AG04450 (cell line): ENCODE results near the gene SMURF2. TPM values are rescaled to one million over a fixed set of nuclear protein-coding genes. Genes with fewer than 3 reads are reported as not detected.
"Not testable (repeated sequence)": the region's sequence is repeated elsewhere in the genome, so short reads cannot be mapped to it uniquely, and the experiment has no call there.

Experiments used
- CTCF ChIA-PET: fragments of 300-600, 350-600 bp; formaldehyde crosslinking; extraction: SDS; loops from one replicate; lab custom pipeline; 2022; ENCODE audit warnings: antibody characterized with exemption, inconsistent platforms; lab: Charles Lee
- POLR2A ChIA-PET: fragments of 350-600 bp; formaldehyde crosslinking; extraction: SDS; loops from one replicate; lab custom pipeline; 2021; ENCODE audit warnings: antibody characterized with exemption, inconsistent platforms; lab: Yijun Ruan, JAX
- DNase-seq: peaks from one replicate; pipeline ENCODE4 v3.0.0-alpha.2; 2011; ENCODE audit warnings: low read depth, low spot score
- H3K27ac ChIP-seq: one replicate; pipeline ENCODE4 v1.5.1; 2012; ENCODE audit warnings: low read depth, low read length, control low read depth
- H3K27me3 ChIP-seq: one replicate; pipeline ENCODE4 v1.6.0; 2012; ENCODE audit warnings: low read length; ENCODE audit not compliant: control insufficient read depth, insufficient read depth
- H3K4me3 ChIP-seq: 2 replicates; pipeline ENCODE4 v1.5.1; 2011; ENCODE audit warnings: mild to moderate bottlenecking, low read depth, low read length, control low read depth
- H3K9me3 ChIP-seq: 2 replicates; pipeline ENCODE4 v1.5.1; 2012; ENCODE audit warnings: low read length; ENCODE audit not compliant: control insufficient read depth, insufficient read depth
- CTCF ChIP-seq: IDR thresholded peaks from 2 replicates; pipeline ENCODE4 v1.5.1; 2011; ENCODE audit warnings: low read depth, low read length, control low read depth, inconsistent platforms
- polyA plus RNA-seq: library from polyadenylated mRNA; depleted of rRNA; stranded (reverse); fragments of >200 nt; gene quantifications from 2 replicates; pipeline ENCODE4 v1.2.3, GENCODE V29; 2011

Gene SMURF2
- polyA plus RNA-seq, 1 experiment: 147 TPM

GRCh38 chr17:64607862-64608565, 54.1 kb downstream of the SMURF2 start:
- Histone ChIP-seq H3K27ac (no peak overlapping the region), H3K4me3 (no peak overlapping the region), H3K9me3 (no peaks in the 10 kb centered on the region), H3K27me3 (no peaks in the 10 kb centered on the region)
- no peak for TF ChIP-seq CTCF
- DNase-seq: no peak
- POLR2A ChIA-PET: no interaction called here
- CTCF ChIA-PET: interaction anchor here (0.6 kb wide), 1 partner anchor 123 kb away, joined by 3 read pairs; no protein-coding TSS in a partner anchor

GRCh38 chr17:64604532-64604931, 57.6 kb downstream of the SMURF2 start:
- DNase-seq: not testable (repeated sequence)

GRCh38 chr17:64603987-64604386, 58.1 kb downstream of the SMURF2 start:
- H3K9me3 ChIP-seq: no peaks in the 10 kb centered on the region
- no peaks in the 10 kb centered on the region for H3K27me3 ChIP-seq
- CTCF ChIA-PET: interaction anchor here (0.7 to 1.9 kb wide), 3 partner anchors 32 to 1820 kb away, joined by 3 to 4 read pairs (median 3); no protein-coding TSS in a partner anchor
- POLR2A ChIA-PET: no interaction called here
- no peak overlapping the region for H3K27ac ChIP-seq
- no peak for DNase-seq
- H3K4me3 ChIP-seq: no peak overlapping the region
- no peak for TF ChIP-seq CTCF

More at GRCh38 chr17:64604532-64604931, 57.6 kb downstream of the SMURF2 start:
- POLR2A ChIA-PET, H3K27ac ChIP-seq, H3K4me3 ChIP-seq, H3K27me3 ChIP-seq, H3K9me3 ChIP-seq: not testable (repeated sequence)
- CTCF ChIA-PET: interaction anchor here (0.7 to 1.0 kb wide), 2 partner anchors 45 to 1819 kb away, joined by 3 read pairs; no protein-coding TSS in a partner anchor

GRCh38 chr17:64599827-64600226, 62.3 kb downstream of the SMURF2 start:
- H3K27ac ChIP-seq: no peak overlapping the region
- CTCF ChIA-PET: no interaction called here
- no peaks in the 10 kb centered on the region for H3K9me3 ChIP-seq
- POLR2A ChIA-PET: no interaction called here
- no peak for DNase-seq
- no peaks in the 10 kb centered on the region for H3K27me3 ChIP-seq
- no peak overlapping the region for H3K4me3 ChIP-seq
- TF ChIP-seq CTCF: no peak

GRCh38 chr17:64599187-64599676, 62.9 kb downstream of the SMURF2 start:
- CTCF ChIA-PET: no interaction called here
- no peaks in the 10 kb centered on the region for H3K27me3 ChIP-seq
- no peak overlapping the region for H3K4me3 ChIP-seq
- POLR2A ChIA-PET: no interaction called here
- no peak overlapping the region for H3K27ac ChIP-seq
- H3K9me3 ChIP-seq: no peaks in the 10 kb centered on the region
- no peak for DNase-seq
- TF ChIP-seq CTCF: no peak
